ENCODE measurements around the gene FRAS1.
A peak's percentile ranks its signal among the peaks of the same experiment; 100 is the strongest.

Gene FRAS1

DNA sequence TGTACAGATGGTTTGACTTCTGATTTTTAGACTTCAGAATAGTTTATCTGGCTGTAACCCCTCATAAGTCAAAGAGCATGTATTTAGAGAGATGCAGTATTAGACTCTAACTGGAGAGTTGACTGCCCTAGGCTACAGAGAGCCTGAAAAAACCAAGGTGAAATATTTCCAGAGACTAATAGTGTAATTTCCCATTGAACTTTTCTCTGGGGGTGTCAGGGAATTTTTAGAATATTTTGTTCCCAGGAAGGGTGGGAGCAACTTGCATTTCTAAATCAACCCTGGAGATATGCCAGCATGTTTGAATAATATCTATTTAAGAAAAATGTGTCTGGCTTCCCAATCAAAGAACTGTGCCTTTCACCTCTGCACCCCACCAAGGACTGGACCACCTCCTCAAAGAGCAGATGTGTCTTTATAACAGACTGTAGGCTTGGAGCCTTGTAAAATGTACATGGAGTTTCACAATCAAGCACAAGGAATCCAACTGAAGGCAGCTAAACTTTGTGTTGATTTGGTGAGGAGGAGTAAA lies 496.5 kb downstream of the FRAS1 start:
- no peak for DNase-seq
- ChIA-PET POLR2A (no interaction called here), CTCF (no interaction called here)
- peaks cover 0 to 5% (median 3%) of the 10 kb centered on the region in 5 experiments for H3K27me3 ChIP-seq (replicated peaks in 2 of 5; ENCODE audit: control insufficient read depth in 4 of 5, insufficient read depth in 5 of 5, low read length in 4 of 5)
- H3K4me1 ChIP-seq (ENCODE audit: control extremely low read depth in 1 of 4, control insufficient read depth in 4 of 4, insufficient read depth in 4 of 4, low read length in 3 of 4): peaks cover 8 to 22% (median 17%) of the 10 kb centered on the region in 4 experiments
- H3K27ac ChIP-seq (ENCODE audit: insufficient read depth in 1 of 2, low read depth in 1 of 2, low read length in 2 of 2, poor library complexity in 1 of 2, severe bottlenecking in 2 of 2): no peak overlapping the region
- H3K4me3 ChIP-seq (ENCODE audit: control insufficient read depth in 1 of 7, extremely low read depth in 1 of 7, insufficient read depth in 4 of 7, low read depth in 2 of 7, low read length in 6 of 7): peak overlapping the region in 1 of 7 experiments; percentile 65
- H3K36me3 ChIP-seq (ENCODE audit: control insufficient read depth in 4 of 4, insufficient read depth in 4 of 4, low read length in 3 of 4): no peaks in the 10 kb centered on the region
- no peaks in the 10 kb centered on the region for H3K9me3 ChIP-seq (ENCODE audit: control extremely low read depth in 1 of 5, control insufficient read depth in 4 of 5, insufficient read depth in 2 of 5, low read depth in 1 of 5, low read length in 4 of 5)

DNA sequence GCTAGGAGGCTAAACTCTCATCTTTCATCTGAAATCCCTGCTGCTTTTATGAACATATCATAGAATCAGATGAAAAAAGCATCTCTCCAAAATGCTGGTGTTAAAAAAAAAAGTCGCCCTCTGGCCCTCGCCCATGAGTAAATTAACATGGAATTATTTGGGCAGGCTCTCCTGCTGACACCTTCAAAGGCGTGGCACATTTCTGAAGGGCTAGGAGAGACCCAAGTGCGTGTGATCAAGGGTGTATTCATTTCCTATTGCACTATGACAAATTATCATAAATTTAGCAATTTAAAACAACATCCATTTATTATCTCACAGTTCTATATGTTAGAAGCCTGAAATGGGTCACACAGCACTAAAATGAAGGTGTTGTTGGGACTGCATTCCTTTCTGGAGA lies 499.5 kb downstream of the FRAS1 start:
- no peak overlapping the region for H3K4me3 ChIP-seq (ENCODE audit: control insufficient read depth in 1 of 7, extremely low read depth in 1 of 7, insufficient read depth in 4 of 7, low read depth in 2 of 7, low read length in 6 of 7)
- peaks cover 8 to 17% (median 15%) of the 10 kb centered on the region in 4 experiments for H3K4me1 ChIP-seq (ENCODE audit: control extremely low read depth in 1 of 4, control insufficient read depth in 4 of 4, insufficient read depth in 4 of 4, low read length in 3 of 4)
- H3K9me3 ChIP-seq (ENCODE audit: control extremely low read depth in 1 of 5, control insufficient read depth in 4 of 5, insufficient read depth in 2 of 5, low read depth in 1 of 5, low read length in 4 of 5): no peaks in the 10 kb centered on the region
- no peaks in the 10 kb centered on the region for H3K27me3 ChIP-seq (replicated peaks in 2 of 5; ENCODE audit: control insufficient read depth in 4 of 5, insufficient read depth in 5 of 5, low read length in 4 of 5)
- no peak for DNase-seq
- no peak overlapping the region for H3K27ac ChIP-seq (ENCODE audit: insufficient read depth in 1 of 2, low read depth in 1 of 2, low read length in 2 of 2, poor library complexity in 1 of 2, severe bottlenecking in 2 of 2)
- ChIA-PET POLR2A (no interaction called here), CTCF (no interaction called here)
- WGBS (ENCODE audit: insufficient coverage): 95% methylated on average over 4 of the region's 4 CpGs
- no peaks in the 10 kb centered on the region for H3K36me3 ChIP-seq (ENCODE audit: control insufficient read depth in 4 of 4, insufficient read depth in 4 of 4, low read length in 3 of 4)

DNA sequence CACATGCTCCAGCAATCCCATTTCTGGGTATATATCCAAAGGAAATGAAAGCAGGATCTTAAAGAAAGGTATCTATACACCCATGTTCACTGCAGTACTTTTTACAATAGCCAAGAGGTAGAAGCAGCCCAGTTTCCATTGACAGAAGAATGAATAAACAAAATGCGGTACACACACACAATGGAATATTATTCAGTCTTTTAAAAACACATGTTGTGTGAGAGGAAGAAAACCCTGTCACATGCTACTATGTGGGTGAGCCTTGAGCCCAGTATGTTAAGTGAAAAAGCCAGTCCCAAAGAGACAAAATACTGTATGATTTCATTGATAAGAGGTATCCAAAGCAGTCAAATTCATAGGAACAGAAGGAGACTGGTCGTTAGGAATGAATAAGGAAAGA lies 500.7 kb downstream of the FRAS1 start:
- no peak overlapping the region for H3K27ac ChIP-seq (ENCODE audit: insufficient read depth in 1 of 2, low read depth in 1 of 2, low read length in 2 of 2, poor library complexity in 1 of 2, severe bottlenecking in 2 of 2)

DNA sequence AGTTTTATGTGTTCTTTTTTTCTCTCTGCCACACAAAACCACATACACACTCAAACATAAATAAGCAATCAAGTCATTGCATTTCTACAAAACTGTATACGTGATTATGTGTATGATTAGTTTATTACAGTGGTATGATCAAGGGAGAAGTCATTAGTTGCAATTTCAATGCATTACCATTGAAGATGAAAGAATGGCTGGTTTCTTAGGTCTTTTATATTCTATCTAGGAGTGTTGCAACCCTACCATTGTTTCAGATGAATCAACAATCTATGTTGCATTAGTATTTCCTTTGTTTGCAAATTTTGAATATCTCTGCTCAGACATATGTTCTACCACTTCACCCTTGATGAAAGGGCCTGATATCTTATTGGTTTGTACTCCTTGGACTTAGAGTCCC lies 501.3 kb downstream of the FRAS1 start:
- H3K27ac ChIP-seq (ENCODE audit: insufficient read depth in 1 of 2, low read depth in 1 of 2, low read length in 2 of 2, poor library complexity in 1 of 2, severe bottlenecking in 2 of 2): no peak overlapping the region
- H3K27me3 ChIP-seq (replicated peaks in 2 of 5; ENCODE audit: control insufficient read depth in 4 of 5, insufficient read depth in 5 of 5, low read length in 4 of 5): no peaks in the 10 kb centered on the region
- H3K36me3 ChIP-seq (ENCODE audit: control insufficient read depth in 4 of 4, insufficient read depth in 4 of 4, low read length in 3 of 4): no peaks in the 10 kb centered on the region
- DNase-seq: no peak
- no peak overlapping the region for H3K4me3 ChIP-seq (ENCODE audit: control insufficient read depth in 1 of 7, extremely low read depth in 1 of 7, insufficient read depth in 4 of 7, low read depth in 2 of 7, low read length in 6 of 7)
- no CpG with 5 or more reads among the region's 1 CpG for WGBS (ENCODE audit: insufficient coverage)
- POLR2A ChIA-PET: no interaction called here
- CTCF ChIA-PET: no interaction called here
- H3K9me3 ChIP-seq (ENCODE audit: control extremely low read depth in 1 of 5, control insufficient read depth in 4 of 5, insufficient read depth in 2 of 5, low read depth in 1 of 5, low read length in 4 of 5): no peaks in the 10 kb centered on the region
- H3K4me1 ChIP-seq (ENCODE audit: control extremely low read depth in 1 of 4, control insufficient read depth in 4 of 4, insufficient read depth in 4 of 4, low read length in 3 of 4): no peaks in the 10 kb centered on the region

More for the DNA sequence above, 500.7 kb downstream of the FRAS1 start:
- Histone ChIP-seq H3K4me1 (ENCODE audit: control extremely low read depth in 1 of 4, control insufficient read depth in 4 of 4, insufficient read depth in 4 of 4, low read length in 3 of 4) (peaks cover 2 to 6% (median 4%) of the 10 kb centered on the region in 4 experiments), H3K4me3 (ENCODE audit: control insufficient read depth in 1 of 7, extremely low read depth in 1 of 7, insufficient read depth in 4 of 7, low read depth in 2 of 7, low read length in 6 of 7) (no peak overlapping the region), H3K9me3 (ENCODE audit: control extremely low read depth in 1 of 5, control insufficient read depth in 4 of 5, insufficient read depth in 2 of 5, low read depth in 1 of 5, low read length in 4 of 5) (no peaks in the 10 kb centered on the region), H3K27me3 (replicated peaks in 2 of 5; ENCODE audit: control insufficient read depth in 4 of 5, insufficient read depth in 5 of 5, low read length in 4 of 5) (no peaks in the 10 kb centered on the region), H3K36me3 (ENCODE audit: control insufficient read depth in 4 of 4, insufficient read depth in 4 of 4, low read length in 3 of 4) (no peaks in the 10 kb centered on the region)
- ChIA-PET POLR2A (no interaction called here), CTCF (no interaction called here)
- no peak for DNase-seq
- WGBS (ENCODE audit: insufficient coverage): no CpG with 5 or more reads among the region's 2 CpGs

DNA sequence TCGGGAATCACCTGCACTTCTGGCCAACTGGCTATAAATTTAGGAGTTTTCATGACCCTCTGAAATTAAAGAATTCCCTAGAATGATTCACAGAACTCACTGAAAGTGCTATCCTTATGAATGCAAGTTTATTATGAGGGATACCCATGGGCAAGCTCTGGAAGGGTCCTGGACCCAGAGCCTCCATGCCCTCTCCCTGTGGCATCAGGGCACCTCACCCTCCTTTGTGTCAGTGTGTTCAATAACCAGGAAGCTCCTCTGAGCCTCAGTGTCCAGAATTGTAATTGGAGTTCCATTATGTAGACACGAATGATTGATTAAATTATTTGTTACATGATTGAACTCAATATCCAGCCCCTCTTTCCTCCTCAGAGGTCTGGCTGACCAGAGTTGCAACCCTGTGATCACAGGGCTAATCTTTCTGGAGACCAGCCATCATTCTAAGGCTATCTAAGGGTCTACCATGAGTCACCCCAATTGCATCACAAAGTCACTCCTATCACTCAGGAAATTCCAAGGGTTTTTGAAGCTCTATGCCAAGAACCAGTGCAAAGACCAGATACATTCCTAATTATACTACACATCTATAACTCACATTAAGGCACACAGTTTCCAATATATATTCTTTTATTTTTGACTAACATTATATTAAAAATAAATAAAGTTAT lies 503.3 kb downstream of the FRAS1 start:
- Histone ChIP-seq H3K4me3 (ENCODE audit: control insufficient read depth in 1 of 7, extremely low read depth in 1 of 7, insufficient read depth in 4 of 7, low read depth in 2 of 7, low read length in 6 of 7) (no peak overlapping the region), H3K9me3 (ENCODE audit: control extremely low read depth in 1 of 5, control insufficient read depth in 4 of 5, insufficient read depth in 2 of 5, low read depth in 1 of 5, low read length in 4 of 5) (no peaks in the 10 kb centered on the region), H3K27ac (ENCODE audit: insufficient read depth in 1 of 2, low read depth in 1 of 2, low read length in 2 of 2, poor library complexity in 1 of 2, severe bottlenecking in 2 of 2) (no peak overlapping the region), H3K27me3 (replicated peaks in 2 of 5; ENCODE audit: control insufficient read depth in 4 of 5, insufficient read depth in 5 of 5, low read length in 4 of 5) (no peaks in the 10 kb centered on the region), H3K36me3 (ENCODE audit: control insufficient read depth in 4 of 4, insufficient read depth in 4 of 4, low read length in 3 of 4) (no peaks in the 10 kb centered on the region), H3K4me1 (ENCODE audit: control extremely low read depth in 1 of 4, control insufficient read depth in 4 of 4, insufficient read depth in 4 of 4, low read length in 3 of 4) (no peaks in the 10 kb centered on the region)
- no peak for DNase-seq
- 100% methylated on average over 1 of the region's 2 CpGs for WGBS (ENCODE audit: insufficient coverage)
- ChIA-PET POLR2A (no interaction called here), CTCF (no interaction called here)

DNA sequence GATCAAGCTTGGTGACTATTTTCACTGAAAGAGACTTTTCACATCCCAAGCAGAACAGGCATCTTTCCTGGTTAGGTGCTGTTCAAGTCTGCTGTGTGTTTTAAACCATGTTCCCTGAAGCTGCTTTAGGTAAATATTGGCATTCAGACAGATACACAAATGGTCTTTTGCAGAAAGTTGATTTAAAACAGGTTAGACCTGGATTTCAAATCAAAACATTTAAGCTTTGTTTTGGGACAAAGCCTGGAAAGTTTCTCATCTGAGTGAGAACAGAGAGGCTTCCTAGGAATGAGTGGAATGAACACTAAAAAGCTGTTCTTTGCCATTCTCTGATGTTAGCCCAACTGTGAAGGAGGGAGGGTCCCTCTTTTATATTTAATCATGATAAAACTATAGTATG lies 504.6 kb downstream of the FRAS1 start:
- Histone ChIP-seq H3K36me3 (ENCODE audit: control insufficient read depth in 4 of 4, insufficient read depth in 4 of 4, low read length in 3 of 4) (no peaks in the 10 kb centered on the region), H3K4me3 (ENCODE audit: control insufficient read depth in 1 of 7, extremely low read depth in 1 of 7, insufficient read depth in 4 of 7, low read depth in 2 of 7, low read length in 6 of 7) (no peak overlapping the region), H3K27me3 (replicated peaks in 2 of 5; ENCODE audit: control insufficient read depth in 4 of 5, insufficient read depth in 5 of 5, low read length in 4 of 5) (no peaks in the 10 kb centered on the region), H3K4me1 (ENCODE audit: control extremely low read depth in 1 of 4, control insufficient read depth in 4 of 4, insufficient read depth in 4 of 4, low read length in 3 of 4) (no peaks in the 10 kb centered on the region), H3K27ac (ENCODE audit: insufficient read depth in 1 of 2, low read depth in 1 of 2, low read length in 2 of 2, poor library complexity in 1 of 2, severe bottlenecking in 2 of 2) (no peak overlapping the region), H3K9me3 (ENCODE audit: control extremely low read depth in 1 of 5, control insufficient read depth in 4 of 5, insufficient read depth in 2 of 5, low read depth in 1 of 5, low read length in 4 of 5) (no peaks in the 10 kb centered on the region)
- DNase-seq: no peak
- CTCF ChIA-PET: no interaction called here
- POLR2A ChIA-PET: no interaction called here

DNA sequence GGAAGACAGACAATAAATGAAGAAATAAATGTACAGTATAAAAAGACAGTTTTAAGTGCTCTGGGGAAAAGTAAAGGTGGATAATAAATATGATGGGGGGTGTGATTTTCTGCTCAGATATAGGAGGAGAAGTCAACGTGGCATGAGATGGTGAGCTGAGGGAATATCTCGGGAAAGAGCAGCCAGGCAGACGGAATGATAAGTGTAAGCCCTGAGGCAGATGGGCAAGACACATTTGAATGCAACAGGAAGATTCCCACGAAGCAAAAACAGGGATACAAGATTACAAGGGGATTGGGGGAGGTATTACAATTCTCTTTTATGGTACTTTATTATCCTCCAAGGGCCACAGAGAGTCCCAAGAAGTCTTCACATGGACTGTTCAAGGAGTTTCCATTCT lies 505.6 kb downstream of the FRAS1 start:
- WGBS (ENCODE audit: insufficient coverage): 97% methylated on average over 3 of the region's 4 CpGs
- Histone ChIP-seq H3K27me3 (replicated peaks in 2 of 5; ENCODE audit: control insufficient read depth in 4 of 5, insufficient read depth in 5 of 5, low read length in 4 of 5) (no peaks in the 10 kb centered on the region), H3K4me3 (ENCODE audit: control insufficient read depth in 1 of 7, extremely low read depth in 1 of 7, insufficient read depth in 4 of 7, low read depth in 2 of 7, low read length in 6 of 7) (no peak overlapping the region), H3K4me1 (ENCODE audit: control extremely low read depth in 1 of 4, control insufficient read depth in 4 of 4, insufficient read depth in 4 of 4, low read length in 3 of 4) (no peaks in the 10 kb centered on the region), H3K9me3 (ENCODE audit: control extremely low read depth in 1 of 5, control insufficient read depth in 4 of 5, insufficient read depth in 2 of 5, low read depth in 1 of 5, low read length in 4 of 5) (no peaks in the 10 kb centered on the region), H3K27ac (ENCODE audit: insufficient read depth in 1 of 2, low read depth in 1 of 2, low read length in 2 of 2, poor library complexity in 1 of 2, severe bottlenecking in 2 of 2) (no peak overlapping the region), H3K36me3 (ENCODE audit: control insufficient read depth in 4 of 4, insufficient read depth in 4 of 4, low read length in 3 of 4) (no peaks in the 10 kb centered on the region)
- DNase-seq: no peak
- ChIA-PET POLR2A (no interaction called here), CTCF (no interaction called here)
